Measurements from ENCODE around the gene MYRIP. TPM values are rescaled to one million over a fixed set of nuclear protein-coding genes. Genes with fewer than 3 reads are reported as not detected.

Gene MYRIP
- total and polyA plus RNA-seq, 10 of the 15 experiments (the other 5 are each of a cell fraction or from before 2014, with no cell fraction given): 0.03 to 0.08 (median 0.04) TPM; not detected in 6

DNA sequence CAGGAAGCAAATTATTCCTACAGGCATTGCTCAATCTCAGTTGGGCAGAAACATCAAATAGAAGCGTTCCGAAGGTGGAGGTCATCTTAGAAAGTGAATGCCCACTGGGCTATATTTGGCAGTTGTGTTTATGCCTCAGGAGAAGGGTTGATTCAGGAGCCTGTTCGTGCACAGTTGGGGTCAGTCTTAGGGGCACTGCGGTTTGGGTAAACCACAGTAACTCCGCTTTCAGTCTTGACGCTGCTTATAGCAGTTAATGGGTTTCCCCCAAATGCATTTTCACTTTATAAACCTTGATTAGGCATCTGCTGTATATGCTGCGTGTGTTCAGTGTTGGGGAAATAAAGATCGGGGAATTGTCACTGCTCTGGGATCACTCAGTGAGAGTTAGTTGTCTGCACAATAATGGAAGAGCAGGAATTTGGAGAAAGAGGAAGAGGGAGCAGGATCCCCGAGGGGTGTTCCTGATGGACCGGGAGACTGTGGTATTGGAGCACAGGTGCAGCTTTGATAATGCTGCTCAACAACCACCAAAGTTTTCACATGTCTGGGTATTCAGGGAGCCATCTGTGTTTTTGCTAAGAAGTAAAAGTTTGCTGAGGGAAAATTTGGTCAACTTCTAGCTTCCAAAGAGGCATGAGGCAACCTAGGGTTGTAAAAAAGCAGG is 375.8 kb downstream of the MYRIP start (continued):
- TF ChIP-seq ZZZ3 (IDR thresholded peaks at IDR 0.05; ENCODE audit: control insufficient read depth, insufficient read length, low read depth): no peak
- TF ChIP-seq, protein P1, sequence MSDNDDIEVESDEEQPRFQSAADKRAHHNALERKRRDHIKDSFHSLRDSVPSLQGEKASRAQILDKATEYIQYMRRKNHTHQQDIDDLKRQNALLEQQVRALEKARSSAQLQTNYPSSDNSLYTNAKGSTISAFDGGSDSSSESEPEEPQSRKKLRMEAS (IDR thresholded peaks at IDR 0.05; ENCODE audit: low read depth, low read length): no peak
- TF ChIP-seq POU2F2 (IDR thresholded peaks at IDR 0.05; ENCODE audit: borderline replicate concordance, low read depth, low read length): peak; percentile 77; the same call in 1 of the 3 replicates
- TF ChIP-seq FOXK2 (IDR thresholded peaks at IDR 0.05): no peak
- TF ChIP-seq, protein P2, sequence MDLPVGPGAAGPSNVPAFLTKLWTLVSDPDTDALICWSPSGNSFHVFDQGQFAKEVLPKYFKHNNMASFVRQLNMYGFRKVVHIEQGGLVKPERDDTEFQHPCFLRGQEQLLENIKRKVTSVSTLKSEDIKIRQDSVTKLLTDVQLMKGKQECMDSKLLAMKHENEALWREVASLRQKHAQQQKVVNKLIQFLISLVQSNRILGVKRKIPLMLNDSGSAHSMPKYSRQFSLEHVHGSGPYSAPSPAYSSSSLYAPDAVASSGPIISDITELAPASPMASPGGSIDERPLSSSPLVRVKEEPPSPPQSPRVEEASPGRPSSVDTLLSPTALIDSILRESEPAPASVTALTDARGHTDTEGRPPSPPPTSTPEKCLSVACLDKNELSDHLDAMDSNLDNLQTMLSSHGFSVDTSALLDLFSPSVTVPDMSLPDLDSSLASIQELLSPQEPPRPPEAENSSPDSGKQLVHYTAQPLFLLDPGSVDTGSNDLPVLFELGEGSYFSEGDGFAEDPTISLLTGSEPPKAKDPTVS (IDR thresholded peaks at IDR 0.05; ENCODE audit: low read depth, low read length): no peak
- TF ChIP-seq, protein P3, sequence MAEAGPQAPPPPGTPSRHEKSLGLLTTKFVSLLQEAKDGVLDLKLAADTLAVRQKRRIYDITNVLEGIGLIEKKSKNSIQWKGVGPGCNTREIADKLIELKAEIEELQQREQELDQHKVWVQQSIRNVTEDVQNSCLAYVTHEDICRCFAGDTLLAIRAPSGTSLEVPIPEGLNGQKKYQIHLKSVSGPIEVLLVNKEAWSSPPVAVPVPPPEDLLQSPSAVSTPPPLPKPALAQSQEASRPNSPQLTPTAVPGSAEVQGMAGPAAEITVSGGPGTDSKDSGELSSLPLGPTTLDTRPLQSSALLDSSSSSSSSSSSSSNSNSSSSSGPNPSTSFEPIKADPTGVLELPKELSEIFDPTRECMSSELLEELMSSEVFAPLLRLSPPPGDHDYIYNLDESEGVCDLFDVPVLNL (IDR thresholded peaks at IDR 0.05; ENCODE audit: low read depth, low read length): no peak
- TF ChIP-seq GABPA (IDR thresholded peaks at IDR 0.05; ENCODE audit: low read depth): 0 out of 2 replicates have a peak, but pooled peaks have one; percentile 28
- TF ChIP-seq ETV6 (conservative IDR thresholded peaks at IDR 0.05 in 1 of 2, IDR thresholded peaks at IDR 0.05 in 1 of 2; ENCODE audit: borderline replicate concordance in 1 of 2, low read depth in 1 of 2): peak in 1 of 2 experiments; percentile 55; a peak in 1 of 4 replicates
- no peak for TF ChIP-seq SRF (IDR thresholded peaks at IDR 0.05; ENCODE audit: low read depth in 2 of 2, low read length in 2 of 2)
- TF ChIP-seq, protein P4, sequence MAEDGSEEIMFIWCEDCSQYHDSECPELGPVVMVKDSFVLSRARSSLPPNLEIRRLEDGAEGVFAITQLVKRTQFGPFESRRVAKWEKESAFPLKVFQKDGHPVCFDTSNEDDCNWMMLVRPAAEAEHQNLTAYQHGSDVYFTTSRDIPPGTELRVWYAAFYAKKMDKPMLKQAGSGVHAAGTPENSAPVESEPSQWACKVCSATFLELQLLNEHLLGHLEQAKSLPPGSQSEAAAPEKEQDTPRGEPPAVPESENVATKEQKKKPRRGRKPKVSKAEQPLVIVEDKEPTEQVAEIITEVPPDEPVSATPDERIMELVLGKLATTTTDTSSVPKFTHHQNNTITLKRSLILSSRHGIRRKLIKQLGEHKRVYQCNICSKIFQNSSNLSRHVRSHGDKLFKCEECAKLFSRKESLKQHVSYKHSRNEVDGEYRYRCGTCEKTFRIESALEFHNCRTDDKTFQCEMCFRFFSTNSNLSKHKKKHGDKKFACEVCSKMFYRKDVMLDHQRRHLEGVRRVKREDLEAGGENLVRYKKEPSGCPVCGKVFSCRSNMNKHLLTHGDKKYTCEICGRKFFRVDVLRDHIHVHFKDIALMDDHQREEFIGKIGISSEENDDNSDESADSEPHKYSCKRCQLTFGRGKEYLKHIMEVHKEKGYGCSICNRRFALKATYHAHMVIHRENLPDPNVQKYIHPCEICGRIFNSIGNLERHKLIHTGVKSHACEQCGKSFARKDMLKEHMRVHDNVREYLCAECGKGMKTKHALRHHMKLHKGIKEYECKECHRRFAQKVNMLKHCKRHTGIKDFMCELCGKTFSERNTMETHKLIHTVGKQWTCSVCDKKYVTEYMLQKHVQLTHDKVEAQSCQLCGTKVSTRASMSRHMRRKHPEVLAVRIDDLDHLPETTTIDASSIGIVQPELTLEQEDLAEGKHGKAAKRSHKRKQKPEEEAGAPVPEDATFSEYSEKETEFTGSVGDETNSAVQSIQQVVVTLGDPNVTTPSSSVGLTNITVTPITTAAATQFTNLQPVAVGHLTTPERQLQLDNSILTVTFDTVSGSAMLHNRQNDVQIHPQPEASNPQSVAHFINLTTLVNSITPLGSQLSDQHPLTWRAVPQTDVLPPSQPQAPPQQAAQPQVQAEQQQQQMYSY (CRISPR knock-in tag; IDR thresholded peaks at IDR 0.05): no peak
- peak; percentile 90 for TF ChIP-seq TBL1XR1 (IDR thresholded peaks at IDR 0.05; ENCODE audit: low read depth, low read length)
- no peak for TF ChIP-seq CBX5 (IDR thresholded peaks at IDR 0.05; ENCODE audit: low read depth)
- 0 out of 4 replicates have a peak, but pooled peaks of 1 of the 2 experiments have one; percentile 66 for TF ChIP-seq CEBPB (IDR thresholded peaks at IDR 0.05; ENCODE audit: borderline replicate concordance in 1 of 2, low read depth in 2 of 2, low read length in 2 of 2)
- no peak for TF ChIP-seq BACH1 (IDR thresholded peaks at IDR 0.05; ENCODE audit: borderline replicate concordance)
- TF ChIP-seq, protein P5, sequence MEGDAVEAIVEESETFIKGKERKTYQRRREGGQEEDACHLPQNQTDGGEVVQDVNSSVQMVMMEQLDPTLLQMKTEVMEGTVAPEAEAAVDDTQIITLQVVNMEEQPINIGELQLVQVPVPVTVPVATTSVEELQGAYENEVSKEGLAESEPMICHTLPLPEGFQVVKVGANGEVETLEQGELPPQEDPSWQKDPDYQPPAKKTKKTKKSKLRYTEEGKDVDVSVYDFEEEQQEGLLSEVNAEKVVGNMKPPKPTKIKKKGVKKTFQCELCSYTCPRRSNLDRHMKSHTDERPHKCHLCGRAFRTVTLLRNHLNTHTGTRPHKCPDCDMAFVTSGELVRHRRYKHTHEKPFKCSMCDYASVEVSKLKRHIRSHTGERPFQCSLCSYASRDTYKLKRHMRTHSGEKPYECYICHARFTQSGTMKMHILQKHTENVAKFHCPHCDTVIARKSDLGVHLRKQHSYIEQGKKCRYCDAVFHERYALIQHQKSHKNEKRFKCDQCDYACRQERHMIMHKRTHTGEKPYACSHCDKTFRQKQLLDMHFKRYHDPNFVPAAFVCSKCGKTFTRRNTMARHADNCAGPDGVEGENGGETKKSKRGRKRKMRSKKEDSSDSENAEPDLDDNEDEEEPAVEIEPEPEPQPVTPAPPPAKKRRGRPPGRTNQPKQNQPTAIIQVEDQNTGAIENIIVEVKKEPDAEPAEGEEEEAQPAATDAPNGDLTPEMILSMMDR (IDR thresholded peaks at IDR 0.05 in 2 of 3, conservative IDR thresholded peaks at IDR 0.05 in 1 of 3; ENCODE audit: control insufficient read depth in 2 of 3, extremely low read depth in 1 of 3, insufficient read depth in 1 of 3, low read depth in 3 of 3, low read length in 3 of 3): no peak
- TF ChIP-seq NR2C1 (IDR thresholded peaks at IDR 0.05): no peak
- TF ChIP-seq NFXL1 (IDR thresholded peaks at IDR 0.05; ENCODE audit: borderline replicate concordance): no peak
- TF ChIP-seq, protein P6, sequence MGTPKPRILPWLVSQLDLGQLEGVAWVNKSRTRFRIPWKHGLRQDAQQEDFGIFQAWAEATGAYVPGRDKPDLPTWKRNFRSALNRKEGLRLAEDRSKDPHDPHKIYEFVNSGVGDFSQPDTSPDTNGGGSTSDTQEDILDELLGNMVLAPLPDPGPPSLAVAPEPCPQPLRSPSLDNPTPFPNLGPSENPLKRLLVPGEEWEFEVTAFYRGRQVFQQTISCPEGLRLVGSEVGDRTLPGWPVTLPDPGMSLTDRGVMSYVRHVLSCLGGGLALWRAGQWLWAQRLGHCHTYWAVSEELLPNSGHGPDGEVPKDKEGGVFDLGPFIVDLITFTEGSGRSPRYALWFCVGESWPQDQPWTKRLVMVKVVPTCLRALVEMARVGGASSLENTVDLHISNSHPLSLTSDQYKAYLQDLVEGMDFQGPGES (IDR thresholded peaks at IDR 0.05): no peak
- no peak for TF ChIP-seq SMAD1 (IDR thresholded peaks at IDR 0.05; ENCODE audit: low read depth, partially characterized antibody)

Measured in GM12878 (cell line).